ENCODE measurements around the gene PCK1. TPM values are rescaled to one million over a fixed set of nuclear protein-coding genes. Genes with fewer than 3 reads are reported as not detected.

The PCK1 gene
- total and polyA plus RNA-seq, 2 donors (not counting 1 experiment from before 2014, with no cell fraction given), result under 0.01 TPM; not detected in 1

- Histone ChIP-seq H3K4me3 (replicated peaks in 1 of 4; ENCODE audit: control extremely low read depth in 1 of 4, insufficient read depth in 1 of 4, low read depth in 3 of 4, low read length in 4 of 4) (no peak overlapping the region), H3K36me3 (ENCODE audit: control insufficient read depth, insufficient read depth, low read length) (no peaks in the 10 kb centered on the region), H3K9ac (ENCODE audit: insufficient read depth, low read length) (no peak overlapping the region), H2AFZ (ENCODE audit: low read length) (no peak overlapping the region), H3K9me3 (ENCODE audit: control insufficient read depth, insufficient read depth, low read depth, low read length) (no peaks in the 10 kb centered on the region), H3K4me2 (ENCODE audit: extremely low read depth, insufficient read depth, low read length) (no peak overlapping the region), H3K27me3 (ENCODE audit: control insufficient read depth, insufficient read depth, low read length) (no peaks in the 10 kb centered on the region), H3K27ac (ENCODE audit: insufficient read depth, low read length) (no peak overlapping the region), H3K79me2 (ENCODE audit: control insufficient read depth, insufficient read depth, low read length) (no peaks in the 10 kb centered on the region), H3K4me1 (ENCODE audit: control insufficient read depth, extremely low read depth, insufficient read depth, low read length) (no peaks in the 10 kb centered on the region), H4K20me1 (ENCODE audit: control insufficient read depth, extremely low read depth, insufficient read depth, low read length) (no peaks in the 10 kb centered on the region)
- no peak for TF ChIP-seq CTCF (conservative IDR thresholded peaks at IDR 0.05 in 1 of 2, IDR thresholded peaks at IDR 0.05 in 1 of 2; ENCODE audit: low read depth in 1 of 2, low read length in 2 of 2)
- TF ChIP-seq EZH2 (IDR thresholded peaks at IDR 0.05; ENCODE audit: low read length, missing control alignments), result no peak
- DNase-seq (ENCODE audit: low read depth in 2 of 2), result no peak
Measured at GRCh38 chr20:57581202-57582028, 20.5 kb downstream of the PCK1 start.

DNA sequence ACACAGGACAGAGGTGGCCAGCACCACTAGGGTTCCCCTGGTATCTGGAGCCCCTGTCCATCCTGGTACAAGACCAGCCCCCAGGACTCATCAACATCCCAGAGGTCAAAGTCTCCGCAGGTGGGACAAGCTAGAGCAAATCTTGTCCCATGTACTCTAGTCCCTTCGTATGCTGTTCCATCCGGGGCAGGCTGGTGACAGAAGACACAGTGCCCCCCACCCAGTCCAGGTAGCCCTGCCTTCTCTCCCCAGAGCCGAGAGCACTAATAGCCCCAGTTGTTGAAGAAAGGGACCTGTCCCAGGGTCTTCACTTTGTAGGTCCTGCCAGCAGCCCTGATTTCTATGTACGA, 21.1 kb downstream of the PCK1 start:
- Histone ChIP-seq H3K4me2 (ENCODE audit: extremely low read depth, insufficient read depth, low read length) (no peak overlapping the region), H2AFZ (ENCODE audit: low read length) (no peak overlapping the region), H3K27ac (ENCODE audit: insufficient read depth, low read length) (no peak overlapping the region), H3K4me1 (ENCODE audit: control insufficient read depth, extremely low read depth, insufficient read depth, low read length) (no peaks in the 10 kb centered on the region), H3K4me3 (replicated peaks in 1 of 4; ENCODE audit: control extremely low read depth in 1 of 4, insufficient read depth in 1 of 4, low read depth in 3 of 4, low read length in 4 of 4) (no peak overlapping the region), H4K20me1 (ENCODE audit: control insufficient read depth, extremely low read depth, insufficient read depth, low read length) (no peaks in the 10 kb centered on the region), H3K36me3 (ENCODE audit: control insufficient read depth, insufficient read depth, low read length) (no peaks in the 10 kb centered on the region), H3K27me3 (ENCODE audit: control insufficient read depth, insufficient read depth, low read length) (no peaks in the 10 kb centered on the region), H3K9ac (ENCODE audit: insufficient read depth, low read length) (no peak overlapping the region), H3K9me3 (ENCODE audit: control insufficient read depth, insufficient read depth, low read depth, low read length) (no peaks in the 10 kb centered on the region), H3K79me2 (ENCODE audit: control insufficient read depth, insufficient read depth, low read length) (no peaks in the 10 kb centered on the region)
- no peak for TF ChIP-seq CTCF (conservative IDR thresholded peaks at IDR 0.05 in 1 of 2, IDR thresholded peaks at IDR 0.05 in 1 of 2; ENCODE audit: low read depth in 1 of 2, low read length in 2 of 2)
- TF ChIP-seq EZH2 (IDR thresholded peaks at IDR 0.05; ENCODE audit: low read length, missing control alignments), result no peak
- DNase-seq (ENCODE audit: low read depth in 2 of 2), result no peak

GRCh38 chr20:57582432-57583288, 21.8 kb downstream of the PCK1 start:
- Histone ChIP-seq H3K4me3 (replicated peaks in 1 of 4; ENCODE audit: control extremely low read depth in 1 of 4, insufficient read depth in 1 of 4, low read depth in 3 of 4, low read length in 4 of 4) (peak overlapping the region in 1 of 4 experiments; percentile 22), H3K27ac (ENCODE audit: insufficient read depth, low read length) (no peak overlapping the region), H3K36me3 (ENCODE audit: control insufficient read depth, insufficient read depth, low read length) (no peaks in the 10 kb centered on the region), H3K79me2 (ENCODE audit: control insufficient read depth, insufficient read depth, low read length) (no peaks in the 10 kb centered on the region), H3K9ac (ENCODE audit: insufficient read depth, low read length) (no peak overlapping the region), H4K20me1 (ENCODE audit: control insufficient read depth, extremely low read depth, insufficient read depth, low read length) (no peaks in the 10 kb centered on the region), H3K9me3 (ENCODE audit: control insufficient read depth, insufficient read depth, low read depth, low read length) (no peaks in the 10 kb centered on the region), H2AFZ (ENCODE audit: low read length) (no peak overlapping the region), H3K27me3 (ENCODE audit: control insufficient read depth, insufficient read depth, low read length) (no peaks in the 10 kb centered on the region), H3K4me2 (ENCODE audit: extremely low read depth, insufficient read depth, low read length) (no peak overlapping the region), H3K4me1 (ENCODE audit: control insufficient read depth, extremely low read depth, insufficient read depth, low read length) (no peaks in the 10 kb centered on the region)
- TF ChIP-seq EZH2 (IDR thresholded peaks at IDR 0.05; ENCODE audit: low read length, missing control alignments) (no peak), CTCF (conservative IDR thresholded peaks at IDR 0.05 in 1 of 2, IDR thresholded peaks at IDR 0.05 in 1 of 2; ENCODE audit: low read depth in 1 of 2, low read length in 2 of 2) (peak in 1 of 2 donors; percentile 46)
- peak; percentile 46 to 76 for DNase-seq (ENCODE audit: low read depth in 2 of 2)

All from fibroblast of lung (primary cell).